T-helper 2 cell treated with Interferon-gamma antibody and Interleukin-4, amounts not matched to agents 100 ng/mL and 5 ng/mL, for 36 hours (primary cell): ENCODE data around the gene INTS7. TPM values are rescaled to one million over a fixed set of nuclear protein-coding genes. Genes with fewer than 3 reads are reported as not detected.
"Not testable (repeated sequence)": the region's sequence is repeated elsewhere in the genome, so short reads cannot be mapped to it uniquely, and the experiment has no call there.

Experiments used
- intact Hi-C: fragments of 100-400 bp; cut with micrococcal nuclease; formaldehyde crosslinking; loops from one replicate; pipeline ENCODE4 v1.15.1; 2023
- total RNA-seq: library from RNA; stranded (reverse); gene quantifications from 2 replicates; pipeline ENCODE4 v1.2.3, GENCODE V29; 2022

Gene INTS7
- total RNA-seq, 1 donor from 2014 or later, result 41.7 TPM

DNA sequence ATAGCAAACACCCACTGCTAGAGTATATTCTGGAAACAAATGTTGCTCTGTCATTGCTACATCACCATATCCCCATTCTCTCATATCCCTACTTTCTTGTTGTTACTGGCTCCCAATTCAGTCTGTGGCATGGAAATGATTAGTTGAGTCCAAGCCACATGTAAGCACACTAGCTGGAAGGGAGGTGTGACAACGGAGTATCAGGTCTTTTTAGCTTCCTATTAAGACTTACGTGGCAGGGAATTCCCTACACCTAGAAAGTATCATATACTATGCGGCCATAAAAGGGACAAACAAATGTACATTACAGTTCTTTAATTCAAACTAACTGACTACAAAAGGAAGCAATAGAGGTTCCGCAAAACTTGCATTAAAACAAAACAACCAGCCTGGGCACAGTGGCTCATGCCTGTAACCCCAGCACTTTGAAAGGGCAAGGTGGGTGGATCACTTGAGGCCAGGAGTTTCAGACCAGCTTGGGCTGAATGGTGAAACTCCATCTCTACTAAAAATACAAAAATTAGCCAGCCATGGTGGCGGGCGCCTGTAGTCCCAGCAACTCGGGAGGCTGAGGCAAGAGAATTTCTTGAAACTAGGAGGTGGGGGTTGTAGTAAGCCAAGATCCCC lies 48.6 kb downstream of the INTS7 start:
- intact Hi-C loops, result no loop called here

- intact Hi-C loops, result no loop called here
These were observed 49.6 kb downstream of the INTS7 start for GRCh38 chr1:211985556-211986264.

- intact Hi-C loops, result no loop called here
These were observed 56.8 kb downstream of the INTS7 start for GRCh38 chr1:211978596-211978995.

- intact Hi-C loops, result no loop called here
These were observed 60.0 kb downstream of the INTS7 start for GRCh38 chr1:211975152-211975941.

DNA sequence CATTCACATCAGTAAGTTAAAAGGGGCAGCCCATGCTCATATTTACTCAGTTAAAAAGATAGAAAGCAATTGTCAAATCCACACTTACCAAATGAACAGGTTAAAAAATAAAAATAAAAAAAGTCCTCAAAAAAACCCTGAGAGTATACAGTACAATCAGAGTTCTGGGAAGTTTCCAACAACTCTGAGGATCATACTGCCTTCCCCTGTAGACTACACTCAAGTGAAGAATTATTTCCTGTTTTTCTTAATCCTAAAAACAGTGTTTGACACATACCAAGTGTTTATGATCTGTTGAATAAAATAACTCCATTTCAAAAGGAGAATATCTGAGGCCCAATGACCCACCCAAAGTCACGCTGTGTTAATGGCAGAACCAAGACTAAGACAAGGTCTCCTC lies 61.8 kb downstream of the INTS7 start:
- intact Hi-C loops, result no loop called here

GRCh38 chr1:211968200-211968834 lies 67.0 kb downstream of the INTS7 start:
- intact Hi-C loops, result no loop called here

DNA sequence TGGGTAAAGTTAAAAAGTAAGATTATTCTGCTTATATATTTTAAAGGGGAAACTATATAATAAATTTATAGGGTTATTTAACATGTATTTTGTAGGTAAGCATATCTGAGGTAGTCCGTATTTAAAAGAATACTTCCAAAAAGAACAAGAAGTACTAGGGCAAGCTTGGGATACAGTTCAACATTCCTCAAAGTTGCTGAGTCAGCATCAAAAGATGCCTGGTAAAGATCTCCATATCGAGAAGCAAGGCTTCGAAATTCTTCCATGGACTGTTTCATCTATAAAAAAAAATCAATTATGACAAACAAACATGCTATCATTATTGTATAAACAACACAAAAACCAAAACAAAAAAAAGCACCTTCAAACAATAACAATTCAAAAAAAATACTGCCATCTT lies 67.7 kb downstream of the INTS7 start:
- intact Hi-C loops, result no loop called here

DNA sequence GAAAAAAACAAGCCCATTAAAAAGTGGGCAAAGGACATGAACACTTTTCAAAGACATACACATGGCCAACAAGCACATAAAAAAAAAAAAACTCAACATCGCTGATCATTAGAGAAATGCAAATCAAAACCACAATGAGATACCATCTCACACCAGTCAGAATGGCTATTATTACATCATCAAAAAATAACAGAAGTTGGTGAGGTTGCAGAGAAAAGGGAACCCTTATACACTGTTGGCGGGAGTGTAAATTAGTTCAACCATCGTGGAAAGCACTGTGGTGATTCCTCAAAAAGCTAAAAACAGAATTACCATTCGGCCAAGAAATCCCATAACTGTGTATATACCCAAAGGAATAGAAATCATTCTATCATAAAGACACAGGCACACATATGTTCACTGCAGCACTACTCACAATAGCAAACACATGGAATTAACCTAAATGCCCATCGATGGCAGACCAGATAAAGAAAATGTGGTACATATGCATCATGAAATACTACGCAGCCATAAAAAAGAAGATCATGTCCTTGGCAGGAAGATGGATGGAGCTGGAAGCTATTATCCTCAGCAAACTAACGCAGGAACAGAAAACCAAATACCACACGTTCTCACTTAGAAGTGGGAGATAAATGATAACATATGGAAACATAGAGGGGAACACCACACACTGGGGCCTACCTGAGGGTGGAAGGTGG lies 70.1 kb downstream of the INTS7 start:
- intact Hi-C loops, result no loop called here

- intact Hi-C loops, result no loop called here
These were observed 75.7 kb downstream of the INTS7 start for GRCh38 chr1:211959680-211960079.

DNA sequence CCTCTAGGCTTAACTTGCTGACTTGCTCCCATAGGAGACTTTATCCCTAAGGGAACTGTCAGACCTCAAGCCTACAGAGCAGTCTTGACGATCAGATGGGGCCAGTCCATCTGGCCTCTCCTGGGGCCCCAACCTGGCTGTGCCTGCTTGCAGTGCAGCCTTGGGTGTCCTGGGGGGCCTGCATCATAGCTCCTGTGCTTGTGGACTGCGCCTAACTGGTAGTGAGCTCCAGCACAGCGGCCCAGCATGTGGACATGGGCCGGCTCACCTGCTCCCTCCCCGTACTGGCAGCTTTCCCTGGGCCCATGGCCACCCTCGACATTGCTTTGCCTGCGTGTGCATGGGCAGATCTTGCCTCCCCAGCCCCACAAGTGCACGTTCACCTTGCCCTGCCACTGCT lies 76.1 kb downstream of the INTS7 start:
- intact Hi-C loops, result no loop called here

DNA sequence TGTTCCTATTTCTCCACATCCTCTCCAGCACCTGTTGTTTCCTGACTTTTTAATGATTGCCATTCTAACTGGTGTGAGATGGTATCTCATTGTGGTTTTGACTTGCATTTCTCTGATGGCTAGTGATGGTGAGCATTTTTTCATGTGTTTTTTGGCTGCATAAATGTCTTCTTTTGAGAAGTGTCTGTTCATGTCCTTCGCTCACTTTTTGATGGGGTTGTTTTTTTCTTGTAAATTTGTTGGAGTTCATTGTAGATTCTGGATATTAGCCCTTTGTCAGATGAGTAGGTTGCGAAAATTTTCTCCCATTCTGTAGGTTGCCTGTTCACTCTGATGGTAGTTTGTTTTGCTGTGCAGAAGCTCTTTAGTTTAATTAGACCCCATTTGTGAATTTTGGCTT lies 81.3 kb downstream of the INTS7 start:
- intact Hi-C loops, result loop anchor here (2.0 kb wide), 1 partner anchor 13 kb away; no protein-coding TSS in a partner anchor

DNA sequence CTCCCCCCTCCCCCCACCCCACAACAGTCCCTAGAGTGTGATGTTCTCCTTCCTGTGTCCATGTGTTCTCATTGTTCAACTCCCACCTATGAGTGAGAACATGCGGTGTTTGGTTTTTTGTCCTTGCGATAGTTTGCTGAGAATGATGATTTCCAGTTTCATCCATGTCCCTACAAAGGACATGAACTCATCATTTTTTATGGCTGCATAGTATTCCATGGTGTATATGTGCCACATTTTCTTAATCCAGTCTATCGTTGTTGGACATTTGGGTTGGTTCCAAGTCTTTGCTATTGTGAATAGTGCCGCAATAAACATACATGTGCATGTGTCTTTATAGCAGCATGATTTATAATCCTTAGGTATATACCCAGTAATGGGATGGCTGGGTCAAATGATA lies 81.8 kb downstream of the INTS7 start:
- intact Hi-C loops, result not testable (repeated sequence)

DNA sequence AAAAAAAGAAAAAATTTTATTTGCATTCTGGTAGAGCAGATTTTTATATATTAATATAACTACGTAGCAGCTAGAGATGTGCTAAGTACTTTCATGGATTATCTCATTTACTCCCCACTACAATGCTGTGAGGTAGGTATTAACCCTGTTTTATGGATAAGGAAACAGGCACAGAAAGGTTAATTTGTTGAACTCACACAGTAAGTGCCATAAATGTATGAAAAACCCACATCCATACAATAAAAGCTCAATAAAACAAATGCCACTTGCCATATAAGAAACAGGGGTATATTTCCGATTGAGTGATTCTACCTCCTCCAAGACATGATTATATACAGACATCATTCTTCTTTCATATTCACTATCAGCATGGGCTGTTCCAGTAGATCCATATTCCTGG lies 83.1 kb downstream of the INTS7 start:
- intact Hi-C loops, result no loop called here

DNA sequence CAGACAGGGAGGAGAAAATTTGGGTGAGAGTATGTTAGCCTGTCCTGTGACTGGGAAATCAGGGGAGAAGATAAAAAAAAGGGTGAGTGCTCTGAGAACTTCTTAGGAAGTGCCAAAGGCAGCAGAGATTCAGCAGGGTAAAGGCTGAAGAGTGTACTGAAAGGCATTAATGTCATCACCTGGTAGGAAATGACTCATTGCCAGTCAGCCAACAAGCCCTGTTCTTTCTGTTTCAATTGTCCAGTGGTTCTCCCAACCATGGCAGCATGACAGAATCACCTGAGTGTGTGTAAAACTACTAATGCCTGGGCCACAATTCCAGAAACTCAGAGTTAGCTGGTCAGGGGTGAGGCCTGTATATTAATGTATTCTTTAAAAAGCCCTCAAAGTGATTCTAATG lies 83.5 kb downstream of the INTS7 start:
- intact Hi-C loops, result no loop called here

DNA sequence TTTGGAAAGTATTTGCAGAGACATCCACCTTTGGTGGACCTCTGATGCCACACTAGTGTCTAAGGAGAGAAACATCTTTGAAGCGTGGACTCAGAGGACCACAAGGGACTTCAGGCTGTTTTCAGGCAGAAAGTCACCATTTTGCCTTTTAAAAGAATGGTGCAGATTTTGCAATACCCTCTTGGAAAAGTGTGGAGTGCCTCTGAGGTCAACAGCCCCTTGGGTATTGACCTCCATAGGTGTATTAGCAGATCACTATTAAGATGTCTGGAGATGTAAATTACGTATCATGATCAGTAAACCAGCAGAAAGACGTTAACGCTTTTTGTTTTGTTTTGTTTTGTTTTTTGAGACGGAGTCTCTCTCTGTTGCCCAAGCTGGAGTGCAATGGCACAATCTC lies 87.0 kb downstream of the INTS7 start:
- intact Hi-C loops, result loop anchor here (5.0 kb wide), 1 partner anchor 34 kb away; no protein-coding TSS in a partner anchor

GRCh38 chr1:211947396-211948295 lies 87.7 kb downstream of the INTS7 start:
- intact Hi-C loops, result loop anchor here (5.0 kb wide), 1 partner anchor 35 kb away; no protein-coding TSS in a partner anchor

GRCh38 chr1:211944733-211945500 lies 90.4 kb downstream of the INTS7 start:
- intact Hi-C loops, result loop anchor here (5.0 kb wide), 1 partner anchor 37 kb away; no protein-coding TSS in a partner anchor

DNA sequence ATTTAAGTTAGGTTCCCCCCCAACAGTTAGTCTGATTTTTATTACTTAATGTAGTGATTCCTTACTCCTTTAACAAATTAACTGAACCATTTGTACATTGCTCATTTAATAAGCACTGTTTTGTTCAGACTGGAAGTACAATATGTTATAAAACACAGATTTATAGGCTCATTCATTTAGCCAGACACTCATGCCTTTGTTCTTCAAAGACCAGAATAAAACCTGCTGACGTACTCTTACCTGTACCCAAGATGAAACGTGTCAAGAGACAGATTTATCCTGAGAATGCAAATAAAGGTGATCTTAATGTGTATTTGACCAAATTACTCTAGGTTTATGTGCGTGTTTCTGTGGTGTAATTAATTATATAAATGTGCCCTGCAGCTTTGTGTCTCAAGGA lies 92.8 kb downstream of the INTS7 start:
- intact Hi-C loops, result no loop called here

- intact Hi-C loops, result loop anchor here (2.0 to 5.0 kb wide), 3 partner anchors 15 to 258 kb away; no protein-coding TSS in a partner anchor
These were observed 95.4 kb downstream of the INTS7 start for GRCh38 chr1:211939876-211940468.
